ENCODE data around the gene ARHGAP18. TPM values are rescaled to one million over a fixed set of nuclear protein-coding genes. Genes with fewer than 3 reads are reported as not detected.

The ARHGAP18 gene
- total RNA-seq, 4 donors from 2014 or later = 2.8 to 9.0 (median 7.1) TPM

DNA sequence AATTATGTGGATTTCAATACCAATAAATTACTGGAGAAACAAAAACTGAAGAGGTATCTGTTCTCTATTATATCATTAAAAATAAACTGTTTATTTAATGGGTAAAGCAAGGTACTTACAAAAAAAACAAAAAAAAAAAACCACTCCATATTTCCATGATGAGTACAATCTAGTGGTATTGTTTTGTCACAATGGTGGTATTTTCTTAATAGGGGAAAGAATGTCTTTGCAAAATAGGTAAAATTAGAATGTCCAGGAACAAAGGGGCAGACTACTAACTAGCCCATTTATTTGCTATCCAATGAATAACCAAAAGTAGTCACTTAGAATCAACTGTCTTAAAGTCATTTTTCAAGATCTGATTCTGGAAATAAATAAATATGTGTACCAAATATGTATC lies 92.0 kb downstream of the ARHGAP18 start:
- no peak for TF ChIP-seq POLR2A (IDR thresholded peaks at IDR 0.05)
- TF ChIP-seq, protein P1, sequence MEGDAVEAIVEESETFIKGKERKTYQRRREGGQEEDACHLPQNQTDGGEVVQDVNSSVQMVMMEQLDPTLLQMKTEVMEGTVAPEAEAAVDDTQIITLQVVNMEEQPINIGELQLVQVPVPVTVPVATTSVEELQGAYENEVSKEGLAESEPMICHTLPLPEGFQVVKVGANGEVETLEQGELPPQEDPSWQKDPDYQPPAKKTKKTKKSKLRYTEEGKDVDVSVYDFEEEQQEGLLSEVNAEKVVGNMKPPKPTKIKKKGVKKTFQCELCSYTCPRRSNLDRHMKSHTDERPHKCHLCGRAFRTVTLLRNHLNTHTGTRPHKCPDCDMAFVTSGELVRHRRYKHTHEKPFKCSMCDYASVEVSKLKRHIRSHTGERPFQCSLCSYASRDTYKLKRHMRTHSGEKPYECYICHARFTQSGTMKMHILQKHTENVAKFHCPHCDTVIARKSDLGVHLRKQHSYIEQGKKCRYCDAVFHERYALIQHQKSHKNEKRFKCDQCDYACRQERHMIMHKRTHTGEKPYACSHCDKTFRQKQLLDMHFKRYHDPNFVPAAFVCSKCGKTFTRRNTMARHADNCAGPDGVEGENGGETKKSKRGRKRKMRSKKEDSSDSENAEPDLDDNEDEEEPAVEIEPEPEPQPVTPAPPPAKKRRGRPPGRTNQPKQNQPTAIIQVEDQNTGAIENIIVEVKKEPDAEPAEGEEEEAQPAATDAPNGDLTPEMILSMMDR (IDR thresholded peaks at IDR 0.05) = no peak
- Histone ChIP-seq H3K27ac (no peak overlapping the region), H3K4me1 (peaks cover 0 to 1% (median 0%) of the 10 kb centered on the region in 3 donors), H3K27me3 (no peaks in the 10 kb centered on the region), H3K36me3 (no peaks in the 10 kb centered on the region), H3K9me3 (no peaks in the 10 kb centered on the region), H3K4me3 (no peak overlapping the region)
- DNase-seq = no peak
- intact Hi-C loops (cut with DNase I) = no loop called here

DNA sequence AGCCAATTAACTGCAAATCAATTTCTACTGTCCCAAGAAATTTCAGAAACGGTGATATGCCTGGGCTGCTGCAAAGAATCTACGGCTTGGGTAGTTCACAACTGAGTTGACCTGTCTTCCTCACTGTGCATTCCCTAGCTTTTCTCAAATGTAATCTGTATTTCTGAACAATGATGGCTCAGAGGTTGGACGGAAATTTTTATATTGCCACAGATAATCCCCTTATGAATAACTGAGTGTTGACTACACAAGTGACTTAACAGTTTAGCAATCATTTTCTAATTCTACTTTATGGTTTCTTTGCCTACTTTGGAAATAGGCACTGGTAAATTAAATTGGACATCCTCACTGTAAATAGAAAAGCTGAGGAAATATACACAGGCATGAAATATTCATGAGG lies 94.5 kb downstream of the ARHGAP18 start:
- Histone ChIP-seq H3K9me3 (no peaks in the 10 kb centered on the region), H3K27ac (no peak overlapping the region), H3K4me1 (no peaks in the 10 kb centered on the region), H3K27me3 (no peaks in the 10 kb centered on the region), H3K36me3 (peaks cover 0 to 5% (median 0%) of the 10 kb centered on the region in 3 donors), H3K4me3 (no peak overlapping the region)
- no peak for DNase-seq
- intact Hi-C loops (cut with DNase I) = no loop called here
- TF ChIP-seq, protein P1 (IDR thresholded peaks at IDR 0.05) = no peak
- no peak for TF ChIP-seq POLR2A (IDR thresholded peaks at IDR 0.05)
- WGBS, 2 donors = 79 to 84% methylated on average over 3 of the region's 3 CpGs

DNA sequence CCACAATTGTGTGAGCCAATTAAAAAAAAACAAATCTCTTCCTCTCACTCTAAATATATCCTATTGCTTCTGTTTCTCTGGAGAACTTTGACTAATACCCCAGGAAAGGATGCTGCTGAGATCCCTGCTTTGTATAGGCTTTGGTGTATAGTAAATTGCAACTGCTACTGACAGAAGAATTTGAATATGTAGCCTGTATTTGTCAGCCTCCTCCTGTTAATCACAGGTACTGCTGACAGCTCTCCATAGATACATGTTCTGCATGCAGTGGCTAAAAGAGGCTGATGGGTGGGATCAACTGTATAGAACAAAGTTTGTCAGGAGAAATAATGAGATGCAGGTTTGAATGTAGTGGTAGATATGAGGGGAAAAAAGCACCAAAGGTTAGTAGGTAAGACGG lies 95.0 kb downstream of the ARHGAP18 start:
- Histone ChIP-seq H3K9me3 (no peaks in the 10 kb centered on the region), H3K4me3 (no peak overlapping the region), H3K4me1 (no peaks in the 10 kb centered on the region), H3K27me3 (no peaks in the 10 kb centered on the region), H3K27ac (no peak overlapping the region), H3K36me3 (peaks cover 0 to 10% (median 0%) of the 10 kb centered on the region in 3 donors)
- intact Hi-C loops (cut with DNase I) = no loop called here
- TF ChIP-seq, protein P1 (IDR thresholded peaks at IDR 0.05) = no peak
- TF ChIP-seq POLR2A (IDR thresholded peaks at IDR 0.05) = no peak
- 42 to 94% methylated on average over 1 of the region's 1 CpG for WGBS, 2 donors
- no peak for DNase-seq

DNA sequence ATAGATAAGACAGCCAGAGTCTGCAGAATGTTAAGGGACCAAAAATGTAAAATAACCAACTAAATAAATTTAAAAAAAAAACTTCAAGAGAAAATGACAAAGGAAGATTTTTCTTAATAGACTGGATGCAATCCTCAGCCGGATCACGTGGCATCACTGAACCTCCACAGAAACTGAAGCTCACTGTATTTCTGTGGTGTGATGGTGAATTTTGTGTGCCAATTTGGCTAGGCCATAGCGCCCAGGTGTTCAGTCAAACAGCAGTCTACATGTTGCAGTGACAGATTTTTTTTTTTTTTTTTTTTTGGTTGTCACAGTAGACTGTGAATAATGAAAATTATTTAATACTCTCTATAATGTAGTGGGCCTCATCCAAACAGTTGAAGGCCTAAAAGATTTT lies 95.5 kb downstream of the ARHGAP18 start:
- no peak overlapping the region for H3K27ac ChIP-seq
- H3K4me1 ChIP-seq = no peaks in the 10 kb centered on the region
- H3K4me3 ChIP-seq = no peak overlapping the region
- 93 to 97% methylated on average over 3 of the region's 3 CpGs for WGBS, 2 donors
- no peaks in the 10 kb centered on the region for H3K9me3 ChIP-seq
- H3K27me3 ChIP-seq = no peaks in the 10 kb centered on the region
- DNase-seq = no peak
- TF ChIP-seq POLR2A (IDR thresholded peaks at IDR 0.05) = no peak
- TF ChIP-seq, protein P1 (IDR thresholded peaks at IDR 0.05) = no peak
- intact Hi-C loops (cut with DNase I) = no loop called here
- H3K36me3 ChIP-seq = peaks cover 0 to 10% (median 0%) of the 10 kb centered on the region in 3 donors

DNA sequence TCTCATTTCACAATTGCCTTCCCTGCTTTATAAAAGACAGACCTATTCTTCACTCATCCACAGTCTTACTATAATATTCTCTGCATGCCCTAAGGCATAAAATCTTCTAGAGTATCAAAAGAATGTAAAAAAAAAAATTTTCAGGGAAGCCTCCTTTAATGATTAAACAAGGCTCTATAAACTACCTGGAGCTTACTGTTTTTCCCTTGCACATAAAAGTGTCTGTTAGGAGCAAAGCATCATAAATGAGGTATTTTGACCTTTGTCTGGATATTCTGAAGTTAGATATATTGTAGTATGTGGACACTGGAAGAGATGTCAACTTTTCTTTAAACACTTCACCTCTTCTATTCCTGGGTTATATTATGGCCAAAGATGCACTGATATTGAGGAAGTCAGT lies 97.5 kb downstream of the ARHGAP18 start:
- Histone ChIP-seq H3K4me3 (no peak overlapping the region), H3K36me3 (peaks cover 0 to 10% (median 0%) of the 10 kb centered on the region in 3 donors), H3K4me1 (no peaks in the 10 kb centered on the region), H3K27me3 (no peaks in the 10 kb centered on the region), H3K27ac (no peak overlapping the region), H3K9me3 (no peaks in the 10 kb centered on the region)
- intact Hi-C loops (cut with DNase I) = no loop called here
- no peak for TF ChIP-seq POLR2A (IDR thresholded peaks at IDR 0.05)
- TF ChIP-seq, protein P1 (IDR thresholded peaks at IDR 0.05) = no peak
- no peak for DNase-seq
